ENCODE results near the gene SLC35F2. TPM values are rescaled to one million over a fixed set of nuclear protein-coding genes. Genes with fewer than 3 reads are reported as not detected.

Gene SLC35F2
- polyA plus RNA-seq, 1 of the 3 experiments (the other 2 are of a cell fraction): 12.4 TPM

DNA sequence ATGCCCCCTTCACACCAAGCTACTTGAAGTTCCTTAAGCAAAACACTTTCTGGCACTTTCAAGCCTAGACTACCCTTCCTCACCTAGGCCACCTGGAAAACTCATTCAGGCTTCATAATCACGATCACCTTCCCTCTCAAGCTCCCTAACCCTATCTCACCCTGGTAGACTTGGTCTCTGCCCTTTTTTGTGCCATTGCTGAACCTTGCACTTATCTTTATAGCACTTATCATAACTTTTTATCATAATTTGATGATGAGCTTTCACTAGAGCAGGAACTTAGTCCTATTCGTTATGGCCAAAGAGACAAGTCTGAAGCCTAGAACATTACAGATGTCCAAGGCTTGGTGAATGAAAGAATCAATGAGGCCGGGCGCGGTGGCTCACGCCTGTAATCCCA, 5.5 kb downstream of the SLC35F2 start:
- no peak for DNase-seq
- H3K9me3 ChIP-seq: no peaks in the 10 kb centered on the region
- peaks cover 4 to 9% of the 10 kb centered on the region in 2 experiments; a peak in 2 of 4 replicates for H3K4me1 ChIP-seq (ENCODE audit: control insufficient read depth in 1 of 2, insufficient read depth in 2 of 2, low read depth in 1 of 2, low read length in 1 of 2)
- ChIA-PET POLR2A (no interaction called here), CTCF (interaction anchor here (0.7 kb wide), 1 partner anchor 304 kb away, joined by 4 read pairs; no protein-coding TSS in a partner anchor)
- H3K4me3 ChIP-seq (ENCODE audit: low read depth in 2 of 2, low read length in 1 of 2): no peak overlapping the region
- H3K4me2 ChIP-seq: no peak overlapping the region
- 95% methylated on average over 6 of the region's 6 CpGs for WGBS (ENCODE audit: low lambda C conversion rate)
- H3F3A ChIP-seq (replicated peaks; ENCODE audit: insufficient read depth): no peaks in the 10 kb centered on the region
- H2AFZ ChIP-seq (ENCODE audit: low read depth): no peak overlapping the region
- peaks cover 11% of the 10 kb centered on the region; the same call in 1 of the 2 replicates for H3K79me2 ChIP-seq (ENCODE audit: insufficient read depth)
- H3K9me2 ChIP-seq: no peaks in the 10 kb centered on the region
- H3K27me3 ChIP-seq (ENCODE audit: insufficient read depth): no peaks in the 10 kb centered on the region
- H4K20me1 ChIP-seq (ENCODE audit: insufficient read depth): 0 out of 2 replicates have a peak, but pooled peaks cover 3% of the 10 kb centered on the region
- H3K27ac ChIP-seq (ENCODE audit: low read depth in 2 of 2, low read length in 1 of 2): no peak overlapping the region
- TF ChIP-seq, protein P1, sequence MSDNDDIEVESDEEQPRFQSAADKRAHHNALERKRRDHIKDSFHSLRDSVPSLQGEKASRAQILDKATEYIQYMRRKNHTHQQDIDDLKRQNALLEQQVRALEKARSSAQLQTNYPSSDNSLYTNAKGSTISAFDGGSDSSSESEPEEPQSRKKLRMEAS (IDR thresholded peaks at IDR 0.05; ENCODE audit: low read depth): no peak
- TF ChIP-seq ELF1 (IDR thresholded peaks at IDR 0.05): no peak
- no peaks in the 10 kb centered on the region for H3K36me3 ChIP-seq (replicated peaks in 1 of 2; ENCODE audit: control insufficient read depth in 1 of 2, insufficient read depth in 2 of 2, low read length in 1 of 2)
- no peak overlapping the region for H3K9ac ChIP-seq

DNA sequence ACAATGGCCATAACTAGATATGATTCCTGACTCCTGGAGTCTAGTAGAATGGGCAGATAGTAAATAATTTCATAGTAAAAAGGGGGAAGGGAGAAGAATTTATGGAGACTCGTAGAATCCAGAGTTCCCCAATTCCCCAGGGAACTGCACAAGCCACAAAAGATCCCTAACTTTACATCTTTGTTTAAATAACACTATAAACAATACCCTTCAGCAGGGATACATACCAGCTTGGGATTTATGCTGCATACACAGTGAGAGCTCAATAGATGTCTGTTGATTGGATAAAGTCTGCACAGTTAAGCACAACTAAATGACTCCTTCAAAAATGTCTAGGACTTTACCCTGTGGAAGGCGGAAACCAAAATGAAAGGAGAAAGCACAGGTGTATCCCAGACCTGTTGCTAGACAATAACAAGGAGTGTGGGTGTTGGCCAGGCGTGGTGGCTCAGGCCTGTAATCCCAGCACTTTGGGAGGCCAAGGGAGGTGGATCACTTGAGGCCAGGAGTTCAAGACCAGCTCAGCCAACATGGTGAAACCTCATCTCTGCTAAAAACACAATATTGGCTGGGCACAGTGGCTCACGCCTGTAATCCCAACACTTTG, 6.8 kb downstream of the SLC35F2 start:
- Histone ChIP-seq H3K4me1 (ENCODE audit: control insufficient read depth in 1 of 2, insufficient read depth in 2 of 2, low read depth in 1 of 2, low read length in 1 of 2) (peaks cover 0 to 11% of the 10 kb centered on the region in 2 experiments; a peak in 1 of 4 replicates), H3K79me2 (ENCODE audit: insufficient read depth) (peaks cover 11% of the 10 kb centered on the region; the same call in 1 of the 2 replicates), H3K9me2 (no peaks in the 10 kb centered on the region), H3F3A (replicated peaks; ENCODE audit: insufficient read depth) (no peaks in the 10 kb centered on the region), H3K36me3 (replicated peaks in 1 of 2; ENCODE audit: control insufficient read depth in 1 of 2, insufficient read depth in 2 of 2, low read length in 1 of 2) (no peaks in the 10 kb centered on the region), H3K9ac (no peak overlapping the region), H3K4me2 (no peak overlapping the region), H3K4me3 (ENCODE audit: low read depth in 2 of 2, low read length in 1 of 2) (no peak overlapping the region), H3K27ac (ENCODE audit: low read depth in 2 of 2, low read length in 1 of 2) (no peak overlapping the region), H3K9me3 (no peaks in the 10 kb centered on the region), H3K27me3 (ENCODE audit: insufficient read depth) (no peaks in the 10 kb centered on the region), H2AFZ (ENCODE audit: low read depth) (no peak overlapping the region), H4K20me1 (ENCODE audit: insufficient read depth) (0 out of 2 replicates have a peak, but pooled peaks cover 3% of the 10 kb centered on the region)
- CTCF ChIA-PET: no interaction called here
- DNase-seq: no peak
- WGBS (ENCODE audit: low lambda C conversion rate): 79% methylated on average over 3 of the region's 4 CpGs
- POLR2A ChIA-PET: no interaction called here
- TF ChIP-seq CHD2 (IDR thresholded peaks at IDR 0.05; ENCODE audit: low read length, partially characterized antibody): no peak
- no peak for TF ChIP-seq RXRA (IDR thresholded peaks at IDR 0.05; ENCODE audit: borderline replicate concordance, low read depth)
- TF ChIP-seq ELF1 (IDR thresholded peaks at IDR 0.05): no peak
- no peak for TF ChIP-seq MXI1 (IDR thresholded peaks at IDR 0.05; ENCODE audit: low read depth, low read length)
- TF ChIP-seq, protein P2, sequence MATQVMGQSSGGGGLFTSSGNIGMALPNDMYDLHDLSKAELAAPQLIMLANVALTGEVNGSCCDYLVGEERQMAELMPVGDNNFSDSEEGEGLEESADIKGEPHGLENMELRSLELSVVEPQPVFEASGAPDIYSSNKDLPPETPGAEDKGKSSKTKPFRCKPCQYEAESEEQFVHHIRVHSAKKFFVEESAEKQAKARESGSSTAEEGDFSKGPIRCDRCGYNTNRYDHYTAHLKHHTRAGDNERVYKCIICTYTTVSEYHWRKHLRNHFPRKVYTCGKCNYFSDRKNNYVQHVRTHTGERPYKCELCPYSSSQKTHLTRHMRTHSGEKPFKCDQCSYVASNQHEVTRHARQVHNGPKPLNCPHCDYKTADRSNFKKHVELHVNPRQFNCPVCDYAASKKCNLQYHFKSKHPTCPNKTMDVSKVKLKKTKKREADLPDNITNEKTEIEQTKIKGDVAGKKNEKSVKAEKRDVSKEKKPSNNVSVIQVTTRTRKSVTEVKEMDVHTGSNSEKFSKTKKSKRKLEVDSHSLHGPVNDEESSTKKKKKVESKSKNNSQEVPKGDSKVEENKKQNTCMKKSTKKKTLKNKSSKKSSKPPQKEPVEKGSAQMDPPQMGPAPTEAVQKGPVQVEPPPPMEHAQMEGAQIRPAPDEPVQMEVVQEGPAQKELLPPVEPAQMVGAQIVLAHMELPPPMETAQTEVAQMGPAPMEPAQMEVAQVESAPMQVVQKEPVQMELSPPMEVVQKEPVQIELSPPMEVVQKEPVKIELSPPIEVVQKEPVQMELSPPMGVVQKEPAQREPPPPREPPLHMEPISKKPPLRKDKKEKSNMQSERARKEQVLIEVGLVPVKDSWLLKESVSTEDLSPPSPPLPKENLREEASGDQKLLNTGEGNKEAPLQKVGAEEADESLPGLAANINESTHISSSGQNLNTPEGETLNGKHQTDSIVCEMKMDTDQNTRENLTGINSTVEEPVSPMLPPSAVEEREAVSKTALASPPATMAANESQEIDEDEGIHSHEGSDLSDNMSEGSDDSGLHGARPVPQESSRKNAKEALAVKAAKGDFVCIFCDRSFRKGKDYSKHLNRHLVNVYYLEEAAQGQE (IDR thresholded peaks at IDR 0.05; ENCODE audit: low read depth, low read length): no peak
- no peak for TF ChIP-seq EP300 (IDR thresholded peaks at IDR 0.05; ENCODE audit: borderline replicate concordance in 1 of 2, low read depth in 1 of 2, low read length in 1 of 2)
- no peak for TF ChIP-seq RFX5 (IDR thresholded peaks at IDR 0.05; ENCODE audit: low read length)
- TF ChIP-seq, protein P3, sequence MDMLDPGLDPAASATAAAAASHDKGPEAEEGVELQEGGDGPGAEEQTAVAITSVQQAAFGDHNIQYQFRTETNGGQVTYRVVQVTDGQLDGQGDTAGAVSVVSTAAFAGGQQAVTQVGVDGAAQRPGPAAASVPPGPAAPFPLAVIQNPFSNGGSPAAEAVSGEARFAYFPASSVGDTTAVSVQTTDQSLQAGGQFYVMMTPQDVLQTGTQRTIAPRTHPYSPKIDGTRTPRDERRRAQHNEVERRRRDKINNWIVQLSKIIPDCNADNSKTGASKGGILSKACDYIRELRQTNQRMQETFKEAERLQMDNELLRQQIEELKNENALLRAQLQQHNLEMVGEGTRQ (IDR thresholded peaks at IDR 0.05; ENCODE audit: borderline replicate concordance, low read depth, low read length): no peak
- TF ChIP-seq, protein P4, sequence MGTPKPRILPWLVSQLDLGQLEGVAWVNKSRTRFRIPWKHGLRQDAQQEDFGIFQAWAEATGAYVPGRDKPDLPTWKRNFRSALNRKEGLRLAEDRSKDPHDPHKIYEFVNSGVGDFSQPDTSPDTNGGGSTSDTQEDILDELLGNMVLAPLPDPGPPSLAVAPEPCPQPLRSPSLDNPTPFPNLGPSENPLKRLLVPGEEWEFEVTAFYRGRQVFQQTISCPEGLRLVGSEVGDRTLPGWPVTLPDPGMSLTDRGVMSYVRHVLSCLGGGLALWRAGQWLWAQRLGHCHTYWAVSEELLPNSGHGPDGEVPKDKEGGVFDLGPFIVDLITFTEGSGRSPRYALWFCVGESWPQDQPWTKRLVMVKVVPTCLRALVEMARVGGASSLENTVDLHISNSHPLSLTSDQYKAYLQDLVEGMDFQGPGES (IDR thresholded peaks at IDR 0.05; ENCODE audit: low read depth, low read length): no peak
- TF ChIP-seq, protein P5, sequence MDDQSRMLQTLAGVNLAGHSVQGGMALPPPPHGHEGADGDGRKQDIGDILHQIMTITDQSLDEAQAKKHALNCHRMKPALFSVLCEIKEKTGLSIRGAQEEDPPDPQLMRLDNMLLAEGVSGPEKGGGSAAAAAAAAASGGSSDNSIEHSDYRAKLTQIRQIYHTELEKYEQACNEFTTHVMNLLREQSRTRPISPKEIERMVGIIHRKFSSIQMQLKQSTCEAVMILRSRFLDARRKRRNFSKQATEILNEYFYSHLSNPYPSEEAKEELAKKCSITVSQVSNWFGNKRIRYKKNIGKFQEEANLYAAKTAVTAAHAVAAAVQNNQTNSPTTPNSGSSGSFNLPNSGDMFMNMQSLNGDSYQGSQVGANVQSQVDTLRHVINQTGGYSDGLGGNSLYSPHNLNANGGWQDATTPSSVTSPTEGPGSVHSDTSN (IDR thresholded peaks at IDR 0.05): no peak
- no peak for TF ChIP-seq TCF12 (IDR thresholded peaks at IDR 0.05)
- no peak for TF ChIP-seq TAF1 (IDR thresholded peaks at IDR 0.05; ENCODE audit: borderline replicate concordance, low read depth, low read length)
- TF ChIP-seq RAD21 (IDR thresholded peaks at IDR 0.05; ENCODE audit: low read length): no peak
